ENCODE measurements around the gene C5orf52.

DNA sequence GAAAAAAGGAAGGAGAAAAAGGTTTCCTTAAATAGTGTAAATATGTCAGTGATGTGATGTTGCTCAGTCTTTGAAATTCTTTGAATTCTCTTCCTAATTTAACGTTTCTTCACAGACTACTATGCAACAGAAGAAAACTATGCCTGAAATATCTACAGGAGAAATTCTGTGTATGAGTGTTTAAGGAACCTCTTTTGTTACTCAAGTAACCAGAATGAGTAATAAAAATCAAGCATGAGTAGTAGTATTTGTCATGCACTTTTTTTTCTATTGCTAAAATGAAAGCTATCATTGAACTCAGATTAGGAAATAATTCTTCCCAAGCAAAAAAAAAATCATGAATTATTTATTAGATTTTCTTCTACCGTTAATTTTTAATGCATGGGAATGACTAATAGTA, 39.5 kb downstream of the C5orf52 start:
- TF ChIP-seq, protein P1, sequence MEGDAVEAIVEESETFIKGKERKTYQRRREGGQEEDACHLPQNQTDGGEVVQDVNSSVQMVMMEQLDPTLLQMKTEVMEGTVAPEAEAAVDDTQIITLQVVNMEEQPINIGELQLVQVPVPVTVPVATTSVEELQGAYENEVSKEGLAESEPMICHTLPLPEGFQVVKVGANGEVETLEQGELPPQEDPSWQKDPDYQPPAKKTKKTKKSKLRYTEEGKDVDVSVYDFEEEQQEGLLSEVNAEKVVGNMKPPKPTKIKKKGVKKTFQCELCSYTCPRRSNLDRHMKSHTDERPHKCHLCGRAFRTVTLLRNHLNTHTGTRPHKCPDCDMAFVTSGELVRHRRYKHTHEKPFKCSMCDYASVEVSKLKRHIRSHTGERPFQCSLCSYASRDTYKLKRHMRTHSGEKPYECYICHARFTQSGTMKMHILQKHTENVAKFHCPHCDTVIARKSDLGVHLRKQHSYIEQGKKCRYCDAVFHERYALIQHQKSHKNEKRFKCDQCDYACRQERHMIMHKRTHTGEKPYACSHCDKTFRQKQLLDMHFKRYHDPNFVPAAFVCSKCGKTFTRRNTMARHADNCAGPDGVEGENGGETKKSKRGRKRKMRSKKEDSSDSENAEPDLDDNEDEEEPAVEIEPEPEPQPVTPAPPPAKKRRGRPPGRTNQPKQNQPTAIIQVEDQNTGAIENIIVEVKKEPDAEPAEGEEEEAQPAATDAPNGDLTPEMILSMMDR (IDR thresholded peaks at IDR 0.05) = no peak
- no peak for TF ChIP-seq POLR2A (IDR thresholded peaks at IDR 0.05)

All from uterus (tissue), 2 donors.